ENCODE measurements around the gene CRACR2A. TPM values are rescaled to one million over a fixed set of nuclear protein-coding genes. Genes with fewer than 3 reads are reported as not detected.

The CRACR2A gene
- total RNA-seq, 1 donor from 2014 or later, result 30.0 TPM

DNA sequence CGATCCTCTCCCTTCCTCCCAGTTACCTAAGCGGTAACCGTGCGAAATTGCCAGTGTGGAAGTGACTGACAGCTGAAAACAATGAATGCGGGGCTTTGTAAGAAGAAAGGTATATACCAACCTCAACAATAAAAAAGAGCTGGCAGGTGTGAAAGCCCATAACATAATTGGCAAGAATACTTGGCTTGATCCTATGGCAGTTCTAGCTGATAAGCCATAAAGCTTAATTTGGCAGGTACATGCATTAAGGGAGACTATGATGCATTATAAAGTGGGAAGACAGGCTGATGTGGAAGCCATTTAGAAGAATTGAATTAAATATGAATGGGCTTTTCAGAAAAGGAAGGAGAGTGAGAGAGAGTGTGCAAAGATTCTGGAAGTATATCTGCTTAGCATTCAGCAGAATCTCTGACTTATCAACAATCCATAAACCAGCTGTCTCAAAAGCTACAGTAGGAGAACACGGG, 71.3 kb downstream of the CRACR2A start:
- peaks cover 39% of the 10 kb centered on the region for H3K36me3 Mint-ChIP-seq (ENCODE audit: low read depth)

DNA sequence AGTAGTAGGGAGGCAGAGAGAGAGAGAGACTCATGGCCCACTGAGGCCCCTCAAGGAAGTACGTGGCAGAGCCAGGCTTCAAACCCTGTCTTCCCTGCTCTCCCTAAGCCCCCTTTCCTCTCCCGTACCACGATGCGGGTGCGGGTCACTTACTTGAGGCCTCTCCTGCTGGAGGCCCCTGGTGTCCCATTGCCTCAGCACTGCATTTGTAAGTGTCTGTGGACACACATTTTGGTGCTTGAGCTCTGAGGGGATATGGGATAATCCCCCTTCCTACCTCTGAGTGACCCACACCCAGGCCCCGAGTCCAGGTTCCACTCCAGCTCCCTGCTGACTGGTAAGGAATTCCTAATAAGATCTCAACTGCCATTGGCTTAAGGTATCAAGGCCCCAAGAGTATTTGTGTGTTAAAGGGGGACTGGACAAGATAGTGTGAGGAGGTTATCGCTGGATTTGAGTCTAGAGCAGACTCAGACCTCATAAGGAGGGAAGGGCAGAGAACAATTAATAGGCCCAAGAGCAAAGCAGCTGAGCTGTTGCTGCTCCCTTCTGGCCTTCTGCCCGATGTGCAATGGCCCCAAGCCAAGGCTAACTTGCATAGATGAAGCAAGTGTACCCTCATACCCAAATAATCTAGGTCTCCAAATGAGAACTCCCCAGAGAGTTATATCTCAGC, 71.9 kb downstream of the CRACR2A start:
- Mint-ChIP-seq H3K4me1 (ENCODE audit: low read depth) (peaks cover 4% of the 10 kb centered on the region), H3K27me3 (ENCODE audit: insufficient read depth) (no peaks in the 10 kb centered on the region), H3K9me3 (no peaks in the 10 kb centered on the region), H3K36me3 (ENCODE audit: low read depth) (peaks cover 40% of the 10 kb centered on the region), H3K4me3 (no peak overlapping the region), H3K27ac (no peak overlapping the region)
- DNase-seq (ENCODE audit: low spot score), result no peak
- intact Hi-C loops (cut with micrococcal nuclease), result no loop called here

More for the DNA sequence above, 71.3 kb downstream of the CRACR2A start:
- Mint-ChIP-seq H3K4me3 (no peak overlapping the region), H3K4me1 (ENCODE audit: low read depth) (peaks cover 9% of the 10 kb centered on the region), H3K27me3 (ENCODE audit: insufficient read depth) (no peaks in the 10 kb centered on the region), H3K9me3 (no peaks in the 10 kb centered on the region), H3K27ac (no peak overlapping the region)
- DNase-seq (ENCODE audit: low spot score), result no peak
- intact Hi-C loops (cut with micrococcal nuclease), result no loop called here

- H3K4me1 Mint-ChIP-seq (ENCODE audit: low read depth), result peaks cover 4% of the 10 kb centered on the region
- H3K36me3 Mint-ChIP-seq (ENCODE audit: low read depth), result peaks cover 35% of the 10 kb centered on the region
- no peaks in the 10 kb centered on the region for H3K9me3 Mint-ChIP-seq
- no peak overlapping the region for H3K4me3 Mint-ChIP-seq
- intact Hi-C loops (cut with micrococcal nuclease), result no loop called here
- no peak overlapping the region for H3K27ac Mint-ChIP-seq
- H3K27me3 Mint-ChIP-seq (ENCODE audit: insufficient read depth), result no peaks in the 10 kb centered on the region
- no peak for DNase-seq (ENCODE audit: low spot score)
Measured at GRCh38 chr12:3679831-3680230, 73.1 kb downstream of the CRACR2A start.

GRCh38 chr12:3677609-3678008, 75.3 kb downstream of the CRACR2A start:
- no peak overlapping the region for H3K27ac Mint-ChIP-seq
- no peak for DNase-seq (ENCODE audit: low spot score)
- intact Hi-C loops (cut with micrococcal nuclease), result no loop called here

DNA sequence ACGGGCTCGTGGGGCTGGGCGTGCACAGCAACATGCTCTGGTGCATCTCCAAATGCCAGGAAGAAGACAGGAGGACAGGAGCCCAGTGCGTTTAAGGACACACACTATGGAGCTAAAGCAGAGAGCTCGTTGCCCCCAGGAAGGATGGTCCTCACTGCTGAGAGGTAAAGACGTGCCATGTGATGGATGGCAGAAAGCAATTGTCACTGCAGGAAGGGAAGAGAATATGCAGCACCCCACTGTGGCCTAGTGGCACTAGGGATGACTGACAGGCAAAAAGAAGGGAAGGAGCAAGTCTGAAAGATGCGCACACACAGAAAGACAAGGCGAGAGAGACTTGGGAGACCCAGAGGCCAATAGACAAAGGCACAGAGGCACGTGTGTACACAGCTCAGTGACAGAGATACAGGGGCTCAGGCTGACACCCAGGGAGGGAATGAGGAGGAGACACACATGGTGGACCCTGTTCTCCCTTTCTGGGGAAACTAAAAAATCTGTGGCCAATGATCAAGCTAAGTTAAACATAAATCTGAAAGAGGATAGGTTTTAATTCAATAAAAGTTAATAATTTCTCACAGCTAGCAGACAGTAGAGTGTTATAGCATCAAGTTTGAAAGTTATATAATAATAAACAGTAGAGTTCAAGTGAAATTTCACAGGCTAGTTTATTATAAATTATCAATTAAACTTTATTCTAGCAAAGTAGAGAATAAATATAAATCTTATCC, 78.8 kb downstream of the CRACR2A start:
- Mint-ChIP-seq H3K27me3 (ENCODE audit: insufficient read depth) (no peaks in the 10 kb centered on the region), H3K4me3 (no peak overlapping the region), H3K27ac (no peak overlapping the region), H3K9me3 (no peaks in the 10 kb centered on the region), H3K4me1 (ENCODE audit: low read depth) (peaks cover 24% of the 10 kb centered on the region), H3K36me3 (ENCODE audit: low read depth) (peaks cover 44% of the 10 kb centered on the region)
- intact Hi-C loops (cut with micrococcal nuclease), result no loop called here
- DNase-seq (ENCODE audit: low spot score), result no peak

More at GRCh38 chr12:3677609-3678008, 75.3 kb downstream of the CRACR2A start:
- H3K36me3 Mint-ChIP-seq (ENCODE audit: low read depth), result peaks cover 38% of the 10 kb centered on the region
- H3K4me3 Mint-ChIP-seq, result no peak overlapping the region
- H3K27me3 Mint-ChIP-seq (ENCODE audit: insufficient read depth), result no peaks in the 10 kb centered on the region
- H3K9me3 Mint-ChIP-seq, result no peaks in the 10 kb centered on the region
- no peaks in the 10 kb centered on the region for H3K4me1 Mint-ChIP-seq (ENCODE audit: low read depth)

DNA sequence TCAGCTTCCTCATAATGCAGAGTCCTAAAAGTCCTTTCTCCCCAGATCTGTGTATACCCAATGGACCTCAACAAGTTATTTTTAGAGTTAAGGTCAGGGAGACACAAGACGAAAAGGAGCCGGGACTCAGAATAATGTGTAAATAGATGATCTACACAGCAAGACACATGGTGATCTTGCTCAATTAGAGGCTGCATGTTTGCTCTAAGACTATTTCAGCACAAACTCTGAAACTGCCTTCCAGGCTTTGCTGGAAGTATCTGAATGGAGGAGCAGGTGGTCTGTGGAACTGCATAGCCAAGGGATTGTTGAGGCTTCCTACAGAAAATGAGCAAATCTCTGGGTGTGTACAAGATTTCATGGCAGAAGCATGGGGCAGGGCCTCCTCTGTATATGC, 80.8 kb downstream of the CRACR2A start:
- Mint-ChIP-seq H3K36me3 (ENCODE audit: low read depth) (peaks cover 38% of the 10 kb centered on the region), H3K4me3 (no peak overlapping the region), H3K4me1 (ENCODE audit: low read depth) (peaks cover 24% of the 10 kb centered on the region), H3K9me3 (no peaks in the 10 kb centered on the region), H3K27me3 (ENCODE audit: insufficient read depth) (no peaks in the 10 kb centered on the region), H3K27ac (no peak overlapping the region)
- no peak for DNase-seq (ENCODE audit: low spot score)
- intact Hi-C loops (cut with micrococcal nuclease), result no loop called here

GRCh38 chr12:3671330-3672112, 81.4 kb downstream of the CRACR2A start:
- H3K4me1 Mint-ChIP-seq (ENCODE audit: low read depth), result peaks cover 24% of the 10 kb centered on the region
- DNase-seq (ENCODE audit: low spot score), result no peak
- peaks cover 38% of the 10 kb centered on the region for H3K36me3 Mint-ChIP-seq (ENCODE audit: low read depth)
- no peak overlapping the region for H3K27ac Mint-ChIP-seq
- H3K4me3 Mint-ChIP-seq, result no peak overlapping the region
- no peaks in the 10 kb centered on the region for H3K27me3 Mint-ChIP-seq (ENCODE audit: insufficient read depth)
- intact Hi-C loops (cut with micrococcal nuclease), result loop anchor here (2.0 kb wide), 1 partner anchor 81 kb away; the partner anchor contains the start of gene CRACR2A
- no peaks in the 10 kb centered on the region for H3K9me3 Mint-ChIP-seq

- no peaks in the 10 kb centered on the region for H3K27me3 Mint-ChIP-seq (ENCODE audit: insufficient read depth)
- intact Hi-C loops (cut with micrococcal nuclease), result loop anchor here (1.0 to 2.0 kb wide), 3 partner anchors 23 to 83 kb away; partner anchors contain the start of gene CRACR2A
- H3K4me3 Mint-ChIP-seq, result peak overlapping the region; percentile 32
- H3K27ac Mint-ChIP-seq, result peak overlapping the region; percentile 68
- DNase-seq (ENCODE audit: low spot score), result no peak
- H3K4me1 Mint-ChIP-seq (ENCODE audit: low read depth), result peaks cover 24% of the 10 kb centered on the region
- peaks cover 39% of the 10 kb centered on the region for H3K36me3 Mint-ChIP-seq (ENCODE audit: low read depth)
- no peaks in the 10 kb centered on the region for H3K9me3 Mint-ChIP-seq
Measured at GRCh38 chr12:3670083-3670620, 82.8 kb downstream of the CRACR2A start.

DNA sequence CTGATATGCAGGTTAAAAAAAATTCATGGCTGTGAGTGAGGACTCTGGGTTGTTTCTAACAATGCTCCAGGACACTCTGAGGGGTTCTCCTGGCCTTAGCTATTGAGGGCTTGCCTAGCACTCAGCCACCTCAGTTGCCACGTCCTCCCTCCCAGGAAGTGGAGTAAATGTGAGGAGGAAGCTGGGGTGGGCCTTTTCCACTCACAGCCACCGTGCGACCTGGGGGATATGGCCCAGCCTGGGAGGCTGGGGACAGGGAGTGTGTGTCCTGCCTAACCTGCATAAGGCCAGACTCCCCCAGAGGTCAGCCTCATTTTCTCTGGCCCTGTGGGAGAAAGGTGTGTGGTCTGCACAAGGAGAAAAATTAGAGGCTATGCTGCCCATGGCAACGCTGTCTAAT, 83.3 kb downstream of the CRACR2A start:
- Mint-ChIP-seq H3K27ac (no peak overlapping the region), H3K4me3 (no peak overlapping the region), H3K36me3 (ENCODE audit: low read depth) (peaks cover 41% of the 10 kb centered on the region), H3K4me1 (ENCODE audit: low read depth) (peaks cover 24% of the 10 kb centered on the region), H3K27me3 (ENCODE audit: insufficient read depth) (no peaks in the 10 kb centered on the region), H3K9me3 (no peaks in the 10 kb centered on the region)
- DNase-seq (ENCODE audit: low spot score), result no peak
- intact Hi-C loops (cut with micrococcal nuclease), result no loop called here

- H3K27ac Mint-ChIP-seq, result no peak overlapping the region
- H3K27me3 Mint-ChIP-seq (ENCODE audit: insufficient read depth), result no peaks in the 10 kb centered on the region
- no peaks in the 10 kb centered on the region for H3K9me3 Mint-ChIP-seq
- H3K4me1 Mint-ChIP-seq (ENCODE audit: low read depth), result peaks cover 24% of the 10 kb centered on the region
- H3K36me3 Mint-ChIP-seq (ENCODE audit: low read depth), result peaks cover 39% of the 10 kb centered on the region
- intact Hi-C loops (cut with micrococcal nuclease), result no loop called here
- DNase-seq (ENCODE audit: low spot score), result no peak
- H3K4me3 Mint-ChIP-seq, result no peak overlapping the region
Measured at GRCh38 chr12:3668479-3669165, 84.3 kb downstream of the CRACR2A start.

DNA sequence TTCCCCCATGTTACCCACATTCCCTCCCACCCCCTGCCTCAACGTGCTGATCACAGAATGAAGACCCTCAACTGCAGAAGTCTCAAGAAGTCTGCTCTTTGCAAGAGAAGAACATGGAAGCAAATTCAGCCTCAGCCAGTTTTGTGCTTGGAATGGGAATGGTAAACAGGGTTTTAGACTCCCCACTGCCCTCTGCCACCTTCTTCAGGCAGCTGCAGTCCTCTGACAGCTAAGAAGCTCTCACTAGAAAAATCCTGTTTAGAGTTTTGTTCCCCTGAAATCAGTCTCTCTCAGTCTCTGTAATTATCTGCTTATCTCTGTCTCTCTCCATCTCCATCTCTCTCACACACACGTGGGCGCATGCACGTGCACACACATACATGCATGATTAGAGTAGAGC, 85.4 kb downstream of the CRACR2A start:
- Mint-ChIP-seq H3K4me1 (ENCODE audit: low read depth) (peaks cover 24% of the 10 kb centered on the region), H3K27ac (no peak overlapping the region), H3K4me3 (no peak overlapping the region), H3K27me3 (ENCODE audit: insufficient read depth) (no peaks in the 10 kb centered on the region), H3K36me3 (ENCODE audit: low read depth) (peaks cover 37% of the 10 kb centered on the region), H3K9me3 (no peaks in the 10 kb centered on the region)
- DNase-seq (ENCODE audit: low spot score), result no peak
- intact Hi-C loops (cut with micrococcal nuclease), result no loop called here

DNA sequence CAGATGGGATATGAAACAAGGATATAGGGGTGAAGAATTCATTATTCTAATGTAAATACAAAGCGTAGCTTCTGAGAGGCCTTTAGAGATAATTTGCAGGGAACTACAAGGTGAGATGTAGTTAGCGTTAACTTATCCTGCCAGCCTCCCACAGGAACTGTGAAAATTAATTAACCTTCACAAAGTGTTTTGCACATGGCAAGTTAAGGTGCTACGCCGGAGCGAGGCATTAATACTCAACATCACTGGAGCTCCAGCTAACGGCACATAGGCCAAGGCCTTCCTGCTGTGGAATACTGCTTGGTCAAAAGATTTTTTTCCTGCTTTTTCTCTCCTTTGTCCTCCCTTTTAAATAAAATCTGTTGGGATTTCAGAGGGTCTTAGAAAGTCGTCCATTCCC, 86.5 kb downstream of the CRACR2A start:
- intact Hi-C loops (cut with micrococcal nuclease), result no loop called here
- H3K9me3 Mint-ChIP-seq, result no peaks in the 10 kb centered on the region
- no peaks in the 10 kb centered on the region for H3K27me3 Mint-ChIP-seq (ENCODE audit: insufficient read depth)
- H3K4me3 Mint-ChIP-seq, result no peak overlapping the region
- H3K4me1 Mint-ChIP-seq (ENCODE audit: low read depth), result peaks cover 19% of the 10 kb centered on the region
- H3K27ac Mint-ChIP-seq, result no peak overlapping the region
- no peak for DNase-seq (ENCODE audit: low spot score)
- H3K36me3 Mint-ChIP-seq (ENCODE audit: low read depth), result peaks cover 33% of the 10 kb centered on the region

Measured in activated T-helper 1 cell treated with anti-CD3 and anti-CD28 coated beads, Interleukin-12 subunit alpha, Interleukin-12 subunit beta, Interleukin-2, Interleukin-4 antibody, amounts not matched to agents 30 ng/mL and 10 ng/mL and 1 ng/mL, durations not matched to agents 14 hours and 24 hours and 36 hours (primary cell).